Measurements from ENCODE around the gene RECQL5.

DNA sequence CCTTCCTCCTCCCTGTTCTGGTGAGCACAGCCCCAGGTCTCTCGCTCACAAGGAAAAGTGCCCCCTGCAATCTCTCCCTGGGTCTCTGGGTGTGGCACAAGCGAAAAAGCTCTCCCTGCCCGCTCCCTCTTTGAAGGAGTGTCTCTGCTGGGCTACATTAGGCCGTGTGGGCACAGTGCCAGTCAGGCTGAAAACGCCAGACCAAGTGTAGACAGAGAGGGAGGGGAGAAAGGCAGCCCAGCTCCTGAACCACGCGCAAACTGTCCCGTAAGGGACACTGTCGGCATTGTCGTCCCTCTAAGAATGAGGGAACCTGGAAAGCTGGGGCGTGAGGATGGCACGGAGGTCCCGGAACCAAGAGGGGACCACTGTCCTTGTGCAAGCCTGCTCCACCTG, 29.8 kb downstream of the RECQL5 start:
- TF ChIP-seq JUND (IDR thresholded peaks at IDR 0.05) (no peak), TCF12 (IDR thresholded peaks at IDR 0.05) (no peak), RFX5 (IDR thresholded peaks at IDR 0.05; ENCODE audit: low read length) (no peak), EP300 (IDR thresholded peaks at IDR 0.05; ENCODE audit: borderline replicate concordance in 1 of 2, low read depth in 1 of 2, low read length in 1 of 2) (no peak), EZH2phosphoT487 (IDR thresholded peaks at IDR 0.05; ENCODE audit: borderline replicate concordance, low read depth) (no peak), MXI1 (IDR thresholded peaks at IDR 0.05; ENCODE audit: low read depth, low read length) (no peak), POLR2AphosphoS5 (IDR thresholded peaks at IDR 0.05; ENCODE audit: low read depth, low read length) (no peak), CHD2 (IDR thresholded peaks at IDR 0.05; ENCODE audit: low read length, partially characterized antibody) (no peak), MEF2A (IDR thresholded peaks at IDR 0.05; ENCODE audit: borderline replicate concordance, low read depth) (no peak)
- TF ChIP-seq, protein P1, sequence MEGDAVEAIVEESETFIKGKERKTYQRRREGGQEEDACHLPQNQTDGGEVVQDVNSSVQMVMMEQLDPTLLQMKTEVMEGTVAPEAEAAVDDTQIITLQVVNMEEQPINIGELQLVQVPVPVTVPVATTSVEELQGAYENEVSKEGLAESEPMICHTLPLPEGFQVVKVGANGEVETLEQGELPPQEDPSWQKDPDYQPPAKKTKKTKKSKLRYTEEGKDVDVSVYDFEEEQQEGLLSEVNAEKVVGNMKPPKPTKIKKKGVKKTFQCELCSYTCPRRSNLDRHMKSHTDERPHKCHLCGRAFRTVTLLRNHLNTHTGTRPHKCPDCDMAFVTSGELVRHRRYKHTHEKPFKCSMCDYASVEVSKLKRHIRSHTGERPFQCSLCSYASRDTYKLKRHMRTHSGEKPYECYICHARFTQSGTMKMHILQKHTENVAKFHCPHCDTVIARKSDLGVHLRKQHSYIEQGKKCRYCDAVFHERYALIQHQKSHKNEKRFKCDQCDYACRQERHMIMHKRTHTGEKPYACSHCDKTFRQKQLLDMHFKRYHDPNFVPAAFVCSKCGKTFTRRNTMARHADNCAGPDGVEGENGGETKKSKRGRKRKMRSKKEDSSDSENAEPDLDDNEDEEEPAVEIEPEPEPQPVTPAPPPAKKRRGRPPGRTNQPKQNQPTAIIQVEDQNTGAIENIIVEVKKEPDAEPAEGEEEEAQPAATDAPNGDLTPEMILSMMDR (IDR thresholded peaks at IDR 0.05), result no peak
- TF ChIP-seq, protein P2, sequence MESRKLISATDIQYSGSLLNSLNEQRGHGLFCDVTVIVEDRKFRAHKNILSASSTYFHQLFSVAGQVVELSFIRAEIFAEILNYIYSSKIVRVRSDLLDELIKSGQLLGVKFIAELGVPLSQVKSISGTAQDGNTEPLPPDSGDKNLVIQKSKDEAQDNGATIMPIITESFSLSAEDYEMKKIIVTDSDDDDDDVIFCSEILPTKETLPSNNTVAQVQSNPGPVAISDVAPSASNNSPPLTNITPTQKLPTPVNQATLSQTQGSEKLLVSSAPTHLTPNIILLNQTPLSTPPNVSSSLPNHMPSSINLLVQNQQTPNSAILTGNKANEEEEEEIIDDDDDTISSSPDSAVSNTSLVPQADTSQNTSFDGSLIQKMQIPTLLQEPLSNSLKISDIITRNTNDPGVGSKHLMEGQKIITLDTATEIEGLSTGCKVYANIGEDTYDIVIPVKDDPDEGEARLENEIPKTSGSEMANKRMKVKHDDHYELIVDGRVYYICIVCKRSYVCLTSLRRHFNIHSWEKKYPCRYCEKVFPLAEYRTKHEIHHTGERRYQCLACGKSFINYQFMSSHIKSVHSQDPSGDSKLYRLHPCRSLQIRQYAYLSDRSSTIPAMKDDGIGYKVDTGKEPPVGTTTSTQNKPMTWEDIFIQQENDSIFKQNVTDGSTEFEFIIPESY (IDR thresholded peaks at IDR 0.05; ENCODE audit: borderline replicate concordance, low read depth), result no peak
- TF ChIP-seq, protein P3, sequence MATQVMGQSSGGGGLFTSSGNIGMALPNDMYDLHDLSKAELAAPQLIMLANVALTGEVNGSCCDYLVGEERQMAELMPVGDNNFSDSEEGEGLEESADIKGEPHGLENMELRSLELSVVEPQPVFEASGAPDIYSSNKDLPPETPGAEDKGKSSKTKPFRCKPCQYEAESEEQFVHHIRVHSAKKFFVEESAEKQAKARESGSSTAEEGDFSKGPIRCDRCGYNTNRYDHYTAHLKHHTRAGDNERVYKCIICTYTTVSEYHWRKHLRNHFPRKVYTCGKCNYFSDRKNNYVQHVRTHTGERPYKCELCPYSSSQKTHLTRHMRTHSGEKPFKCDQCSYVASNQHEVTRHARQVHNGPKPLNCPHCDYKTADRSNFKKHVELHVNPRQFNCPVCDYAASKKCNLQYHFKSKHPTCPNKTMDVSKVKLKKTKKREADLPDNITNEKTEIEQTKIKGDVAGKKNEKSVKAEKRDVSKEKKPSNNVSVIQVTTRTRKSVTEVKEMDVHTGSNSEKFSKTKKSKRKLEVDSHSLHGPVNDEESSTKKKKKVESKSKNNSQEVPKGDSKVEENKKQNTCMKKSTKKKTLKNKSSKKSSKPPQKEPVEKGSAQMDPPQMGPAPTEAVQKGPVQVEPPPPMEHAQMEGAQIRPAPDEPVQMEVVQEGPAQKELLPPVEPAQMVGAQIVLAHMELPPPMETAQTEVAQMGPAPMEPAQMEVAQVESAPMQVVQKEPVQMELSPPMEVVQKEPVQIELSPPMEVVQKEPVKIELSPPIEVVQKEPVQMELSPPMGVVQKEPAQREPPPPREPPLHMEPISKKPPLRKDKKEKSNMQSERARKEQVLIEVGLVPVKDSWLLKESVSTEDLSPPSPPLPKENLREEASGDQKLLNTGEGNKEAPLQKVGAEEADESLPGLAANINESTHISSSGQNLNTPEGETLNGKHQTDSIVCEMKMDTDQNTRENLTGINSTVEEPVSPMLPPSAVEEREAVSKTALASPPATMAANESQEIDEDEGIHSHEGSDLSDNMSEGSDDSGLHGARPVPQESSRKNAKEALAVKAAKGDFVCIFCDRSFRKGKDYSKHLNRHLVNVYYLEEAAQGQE (IDR thresholded peaks at IDR 0.05; ENCODE audit: low read depth, low read length), result no peak
